NCI-H748 treated with DMSO at 0.1 percent for 48 hours (cell line): ENCODE results near the gene ATG2B.
"Not testable (repeated sequence)": the region's sequence is repeated elsewhere in the genome, so short reads cannot be mapped to it uniquely, and the experiment has no call there.

Source experiments
- DNase-seq: peaks from one replicate; lab custom pipeline; 2025; lab: John Stamatoyannopoulos, UW

Gene ATG2B

GRCh38 chr14:96380735-96381134 lies 17.6 kb upstream of the ATG2B start:
- no peak for DNase-seq

GRCh38 chr14:96376093-96376492 lies 13.0 kb upstream of the ATG2B start:
- DNase-seq: no peak

GRCh38 chr14:96373538-96373937 lies 10.4 kb upstream of the ATG2B start:
- no peak for DNase-seq

- no peak for DNase-seq
Measured at GRCh38 chr14:96370528-96370927, 7.4 kb upstream of the ATG2B start.

GRCh38 chr14:96368534-96368933 lies 5.4 kb upstream of the ATG2B start:
- DNase-seq: no peak

GRCh38 chr14:96364962-96365361 lies 1.8 kb upstream of the ATG2B start:
- DNase-seq: no peak

GRCh38 chr14:96363751-96364336 lies 703 bp upstream of the ATG2B start:
- DNase-seq: peak; percentile 59

GRCh38 chr14:96362071-96362964 lies 823 bp downstream of the ATG2B start:
- DNase-seq: peak; percentile 57

- DNase-seq: no peak
Measured at GRCh38 chr14:96359959-96360358, 3.2 kb downstream of the ATG2B start.

- no peak for DNase-seq
Measured at GRCh38 chr14:96357216-96357615, 5.9 kb downstream of the ATG2B start.

GRCh38 chr14:96354246-96354645 lies 8.9 kb downstream of the ATG2B start:
- DNase-seq: no peak

- DNase-seq: no peak
Measured at GRCh38 chr14:96352708-96353107, 10.4 kb downstream of the ATG2B start.

- no peak for DNase-seq
Measured at GRCh38 chr14:96351986-96352385, 11.2 kb downstream of the ATG2B start.

GRCh38 chr14:96349286-96350075 lies 13.7 kb downstream of the ATG2B start:
- no peak for DNase-seq

- DNase-seq: not testable (repeated sequence)
Measured at GRCh38 chr14:96347957-96348356, 15.2 kb downstream of the ATG2B start.

GRCh38 chr14:96345669-96346068 lies 17.5 kb downstream of the ATG2B start:
- DNase-seq: no peak

- DNase-seq: no peak
Measured at GRCh38 chr14:96341323-96341722, 21.8 kb downstream of the ATG2B start.

GRCh38 chr14:96338551-96338950 lies 24.6 kb downstream of the ATG2B start:
- DNase-seq: no peak

- no peak for DNase-seq
Measured at GRCh38 chr14:96324219-96324618, 38.9 kb downstream of the ATG2B start.

- no peak for DNase-seq
Measured at GRCh38 chr14:96320605-96321004, 42.5 kb downstream of the ATG2B start.

- DNase-seq: no peak
Measured at GRCh38 chr14:96318836-96319235, 44.3 kb downstream of the ATG2B start.

- no peak for DNase-seq
Measured at GRCh38 chr14:96316087-96316486, 47.1 kb downstream of the ATG2B start.

- no peak for DNase-seq
Measured at GRCh38 chr14:96310906-96311305, 52.2 kb downstream of the ATG2B start.
